ENCODE results near the gene EEF1AKMT4.
A peak's percentile ranks its signal among the peaks of the same experiment; 100 is the strongest.

The EEF1AKMT4 gene

DNA sequence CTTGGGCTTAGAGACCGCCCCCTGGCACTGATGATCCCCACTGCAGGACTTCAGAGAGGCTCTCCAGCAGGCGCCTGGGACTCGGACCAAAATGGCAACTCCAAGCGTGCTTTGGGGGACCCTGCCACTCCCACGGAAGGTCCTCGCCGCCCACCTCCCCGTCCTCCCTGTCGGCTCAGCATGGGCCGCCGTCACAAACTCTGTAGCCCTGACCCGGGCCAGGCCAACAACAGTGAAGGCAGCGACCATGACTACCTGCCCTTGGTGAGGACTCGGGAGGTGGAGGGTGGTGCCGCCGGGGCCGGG, 8.4 kb upstream of the EEF1AKMT4 start:
- Histone ChIP-seq H3K27ac (replicated peaks) (no peak overlapping the region), H3K27me3 (ENCODE audit: insufficient read depth, poor library complexity, severe bottlenecking) (no peaks in the 10 kb centered on the region), H3K4me3 (replicated peaks; ENCODE audit: insufficient read depth, low read length) (no peak overlapping the region)
- TF ChIP-seq, protein P1, sequence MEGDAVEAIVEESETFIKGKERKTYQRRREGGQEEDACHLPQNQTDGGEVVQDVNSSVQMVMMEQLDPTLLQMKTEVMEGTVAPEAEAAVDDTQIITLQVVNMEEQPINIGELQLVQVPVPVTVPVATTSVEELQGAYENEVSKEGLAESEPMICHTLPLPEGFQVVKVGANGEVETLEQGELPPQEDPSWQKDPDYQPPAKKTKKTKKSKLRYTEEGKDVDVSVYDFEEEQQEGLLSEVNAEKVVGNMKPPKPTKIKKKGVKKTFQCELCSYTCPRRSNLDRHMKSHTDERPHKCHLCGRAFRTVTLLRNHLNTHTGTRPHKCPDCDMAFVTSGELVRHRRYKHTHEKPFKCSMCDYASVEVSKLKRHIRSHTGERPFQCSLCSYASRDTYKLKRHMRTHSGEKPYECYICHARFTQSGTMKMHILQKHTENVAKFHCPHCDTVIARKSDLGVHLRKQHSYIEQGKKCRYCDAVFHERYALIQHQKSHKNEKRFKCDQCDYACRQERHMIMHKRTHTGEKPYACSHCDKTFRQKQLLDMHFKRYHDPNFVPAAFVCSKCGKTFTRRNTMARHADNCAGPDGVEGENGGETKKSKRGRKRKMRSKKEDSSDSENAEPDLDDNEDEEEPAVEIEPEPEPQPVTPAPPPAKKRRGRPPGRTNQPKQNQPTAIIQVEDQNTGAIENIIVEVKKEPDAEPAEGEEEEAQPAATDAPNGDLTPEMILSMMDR (IDR thresholded peaks at IDR 0.05; ENCODE audit: insufficient read depth, low read length), result no peak
- TF ChIP-seq POLR2AphosphoS5 (IDR thresholded peaks at IDR 0.05; ENCODE audit: low read depth) (no peak), SPI1 (IDR thresholded peaks at IDR 0.05; ENCODE audit: borderline replicate concordance, low read depth) (no peak), GABPA (IDR thresholded peaks at IDR 0.05; ENCODE audit: low read depth) (no peak)
- TF ChIP-seq, protein P2, sequence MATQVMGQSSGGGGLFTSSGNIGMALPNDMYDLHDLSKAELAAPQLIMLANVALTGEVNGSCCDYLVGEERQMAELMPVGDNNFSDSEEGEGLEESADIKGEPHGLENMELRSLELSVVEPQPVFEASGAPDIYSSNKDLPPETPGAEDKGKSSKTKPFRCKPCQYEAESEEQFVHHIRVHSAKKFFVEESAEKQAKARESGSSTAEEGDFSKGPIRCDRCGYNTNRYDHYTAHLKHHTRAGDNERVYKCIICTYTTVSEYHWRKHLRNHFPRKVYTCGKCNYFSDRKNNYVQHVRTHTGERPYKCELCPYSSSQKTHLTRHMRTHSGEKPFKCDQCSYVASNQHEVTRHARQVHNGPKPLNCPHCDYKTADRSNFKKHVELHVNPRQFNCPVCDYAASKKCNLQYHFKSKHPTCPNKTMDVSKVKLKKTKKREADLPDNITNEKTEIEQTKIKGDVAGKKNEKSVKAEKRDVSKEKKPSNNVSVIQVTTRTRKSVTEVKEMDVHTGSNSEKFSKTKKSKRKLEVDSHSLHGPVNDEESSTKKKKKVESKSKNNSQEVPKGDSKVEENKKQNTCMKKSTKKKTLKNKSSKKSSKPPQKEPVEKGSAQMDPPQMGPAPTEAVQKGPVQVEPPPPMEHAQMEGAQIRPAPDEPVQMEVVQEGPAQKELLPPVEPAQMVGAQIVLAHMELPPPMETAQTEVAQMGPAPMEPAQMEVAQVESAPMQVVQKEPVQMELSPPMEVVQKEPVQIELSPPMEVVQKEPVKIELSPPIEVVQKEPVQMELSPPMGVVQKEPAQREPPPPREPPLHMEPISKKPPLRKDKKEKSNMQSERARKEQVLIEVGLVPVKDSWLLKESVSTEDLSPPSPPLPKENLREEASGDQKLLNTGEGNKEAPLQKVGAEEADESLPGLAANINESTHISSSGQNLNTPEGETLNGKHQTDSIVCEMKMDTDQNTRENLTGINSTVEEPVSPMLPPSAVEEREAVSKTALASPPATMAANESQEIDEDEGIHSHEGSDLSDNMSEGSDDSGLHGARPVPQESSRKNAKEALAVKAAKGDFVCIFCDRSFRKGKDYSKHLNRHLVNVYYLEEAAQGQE (IDR thresholded peaks at IDR 0.05; ENCODE audit: insufficient replicate concordance, low read depth), result no peak
- no peak for DNase-seq (ENCODE audit: low read depth in 1 of 2, low spot score in 1 of 2)

DNA sequence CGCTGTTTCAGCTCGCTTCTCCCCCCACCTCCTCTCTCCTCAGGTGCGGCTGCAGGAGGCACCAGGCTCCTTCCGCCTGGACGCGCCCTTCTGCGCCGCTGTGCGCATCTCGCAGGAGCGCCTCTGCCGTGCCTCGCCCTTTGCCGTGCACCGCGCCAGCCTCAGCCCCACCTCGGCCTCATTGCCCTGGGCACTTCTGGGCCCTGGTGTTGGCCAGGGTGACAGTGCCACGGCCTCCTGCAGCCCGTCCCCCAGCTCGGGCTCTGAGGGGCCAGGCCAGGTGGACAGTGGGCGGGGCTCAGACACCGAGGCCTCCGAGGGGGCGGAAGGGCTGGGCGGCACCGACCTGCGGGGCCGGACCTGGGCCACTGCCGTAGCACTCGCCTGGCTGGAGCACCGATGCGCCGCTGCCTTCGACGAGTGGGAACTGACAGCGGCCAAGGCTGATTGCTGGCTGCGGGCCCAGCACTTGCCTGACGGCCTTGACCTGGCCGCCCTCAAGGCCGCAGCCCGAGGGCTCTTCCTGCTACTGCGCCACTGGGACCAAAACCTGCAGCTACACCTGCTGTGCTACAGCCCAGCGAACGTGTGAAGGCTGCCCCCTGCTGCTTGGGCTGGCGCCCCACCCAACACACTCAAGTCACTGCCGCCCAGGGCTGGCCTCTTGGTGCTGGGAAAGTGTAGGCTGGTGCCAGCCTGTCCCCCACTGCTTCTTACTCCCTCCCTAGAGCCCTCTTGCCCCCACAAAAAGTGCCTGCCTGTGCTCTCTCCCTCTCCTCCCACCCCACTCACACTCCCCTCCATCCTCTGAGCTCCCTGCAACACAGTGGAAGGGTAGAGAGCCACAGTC, 7.8 kb upstream of the EEF1AKMT4 start:
- H3K27ac ChIP-seq (replicated peaks), result no peak overlapping the region
- DNase-seq (ENCODE audit: low read depth in 1 of 2, low spot score in 1 of 2), result no peak
- no peak overlapping the region for H3K4me3 ChIP-seq (replicated peaks; ENCODE audit: insufficient read depth, low read length)

DNA sequence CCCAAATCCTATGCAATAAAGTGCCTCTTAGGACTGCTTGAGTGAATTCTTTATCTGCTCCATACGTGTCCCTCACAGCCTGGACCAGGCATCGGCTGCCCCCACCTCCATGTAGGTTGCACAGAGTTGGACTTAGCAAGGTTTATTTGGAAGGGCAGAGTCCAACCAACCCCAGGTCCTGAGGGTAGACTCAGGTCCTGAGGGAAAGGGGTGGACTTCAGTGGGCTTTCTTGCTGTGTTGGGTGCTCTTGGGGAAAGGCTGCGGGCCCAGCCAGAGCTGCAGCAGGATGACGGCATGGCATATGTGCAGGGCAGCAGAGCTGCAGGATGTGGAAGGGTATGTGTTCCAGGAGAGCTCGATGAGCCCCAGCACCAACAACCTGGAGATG, 7.2 kb upstream of the EEF1AKMT4 start:
- H3K27ac ChIP-seq (replicated peaks), result no peak overlapping the region
- H3K4me3 ChIP-seq (replicated peaks; ENCODE audit: insufficient read depth, low read length), result no peak overlapping the region
- no peak for DNase-seq (ENCODE audit: low read depth in 1 of 2, low spot score in 1 of 2)
- TF ChIP-seq POLR2AphosphoS5 (IDR thresholded peaks at IDR 0.05; ENCODE audit: low read depth), result no peak
- TF ChIP-seq, protein P1 (IDR thresholded peaks at IDR 0.05; ENCODE audit: insufficient read depth, low read length), result no peak
- TF ChIP-seq SPI1 (IDR thresholded peaks at IDR 0.05; ENCODE audit: borderline replicate concordance, low read depth), result no peak
- TF ChIP-seq, protein P2 (IDR thresholded peaks at IDR 0.05; ENCODE audit: insufficient replicate concordance, low read depth), result no peak
- TF ChIP-seq GABPA (IDR thresholded peaks at IDR 0.05; ENCODE audit: low read depth), result no peak
- H3K27me3 ChIP-seq (ENCODE audit: insufficient read depth, poor library complexity, severe bottlenecking), result no peaks in the 10 kb centered on the region

More for the DNA sequence above, 7.8 kb upstream of the EEF1AKMT4 start:
- TF ChIP-seq POLR2AphosphoS5 (IDR thresholded peaks at IDR 0.05; ENCODE audit: low read depth), result peak; percentile 39; the same call in 1 of the 2 replicates
- no peak for TF ChIP-seq GABPA (IDR thresholded peaks at IDR 0.05; ENCODE audit: low read depth)
- no peaks in the 10 kb centered on the region for H3K27me3 ChIP-seq (ENCODE audit: insufficient read depth, poor library complexity, severe bottlenecking)

DNA sequence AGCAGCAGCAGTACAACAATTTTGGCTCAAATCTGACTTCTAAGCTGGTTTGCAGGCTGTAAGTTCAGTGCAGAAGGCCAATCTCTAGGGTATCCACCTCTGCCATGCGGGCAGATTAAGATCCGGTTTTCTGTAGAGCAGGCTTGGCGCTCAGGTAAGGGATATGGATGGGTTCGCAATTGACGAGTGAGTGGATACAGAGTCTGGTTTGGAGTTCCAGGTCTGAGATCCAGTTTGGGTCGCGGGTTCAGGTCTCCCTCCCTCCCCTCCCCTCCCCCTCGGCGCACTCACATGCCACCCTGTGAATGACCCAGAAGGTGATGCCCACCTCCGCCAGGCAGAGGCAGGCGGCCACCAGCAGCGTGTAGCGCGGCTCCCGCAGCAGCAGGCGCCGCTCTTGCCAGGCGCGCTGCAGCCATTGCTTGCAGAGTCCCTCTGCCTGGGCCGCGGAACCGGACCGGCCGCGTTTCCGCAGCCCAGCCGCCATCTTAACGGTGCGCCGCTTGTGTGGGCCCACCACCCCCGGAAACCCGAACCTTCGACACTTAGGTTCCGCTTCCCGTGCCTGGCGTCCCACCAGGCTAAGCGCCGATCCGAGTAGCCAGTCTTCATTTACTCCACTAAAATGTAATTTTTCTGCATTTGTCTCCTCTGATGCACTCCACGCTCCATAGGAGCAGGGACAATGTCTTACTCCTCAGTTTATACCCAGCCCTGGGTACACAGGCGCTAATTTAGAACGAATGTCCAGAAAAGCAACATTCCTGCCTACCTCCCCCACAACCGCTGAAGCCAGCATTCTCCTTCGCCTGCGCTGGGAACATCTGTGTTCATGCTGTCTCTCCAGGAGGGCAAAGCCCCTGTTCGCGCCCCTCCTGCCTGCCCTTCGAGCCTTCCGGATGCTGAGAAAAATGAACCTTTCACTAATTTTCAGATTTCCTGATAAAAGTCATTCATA, 739 bp upstream of the EEF1AKMT4 start, which contains the start of gene ALG3:
TSS of gene ALG3 (minus strand) at position 509 of the 958 bp plus-strand sequence. CDS start at position 487, 22 bp downstream.
- peak; percentile 82 to 86 for DNase-seq (ENCODE audit: low read depth in 1 of 2, low spot score in 1 of 2)
- Histone ChIP-seq H3K4me3 (replicated peaks; ENCODE audit: insufficient read depth, low read length) (peak within 1 kb of the TSS; percentile 95), H3K27ac (replicated peaks) (peak within 1 kb of the TSS; percentile 94), H3K27me3 (ENCODE audit: insufficient read depth, poor library complexity, severe bottlenecking) (no peaks in the 10 kb centered on the region)
- TF ChIP-seq, protein P2 (IDR thresholded peaks at IDR 0.05; ENCODE audit: insufficient replicate concordance, low read depth), result peak; percentile 79
- TF ChIP-seq, protein P1 (IDR thresholded peaks at IDR 0.05; ENCODE audit: insufficient read depth, low read length), result no peak
- TF ChIP-seq SPI1 (IDR thresholded peaks at IDR 0.05; ENCODE audit: borderline replicate concordance, low read depth), result no peak
- TF ChIP-seq GABPA (IDR thresholded peaks at IDR 0.05; ENCODE audit: low read depth), result peak; percentile 92
- peak; percentile 78; the same call in 1 of the 2 replicates for TF ChIP-seq POLR2AphosphoS5 (IDR thresholded peaks at IDR 0.05; ENCODE audit: low read depth)
